ENCODE data around the gene SEMA5A.

SEMA5A gene

DNA sequence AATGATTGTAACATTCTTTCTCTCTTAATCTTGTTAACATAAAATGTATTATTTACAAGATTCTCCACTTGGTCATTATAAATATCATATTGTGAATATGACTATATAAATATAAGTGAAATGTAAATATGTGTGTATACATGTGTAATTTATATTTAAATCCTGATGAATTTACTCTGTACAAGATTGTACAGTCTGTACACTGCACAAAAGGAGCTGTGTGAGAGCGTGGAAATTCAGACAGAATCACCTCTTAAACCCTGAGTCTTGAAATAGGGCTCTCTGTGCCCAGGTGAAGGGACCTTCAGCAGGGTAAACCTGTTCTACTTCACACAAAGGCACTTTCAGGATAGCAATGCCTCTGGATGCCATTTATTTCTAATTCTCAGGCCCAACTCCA is 456.0 kb downstream of the SEMA5A start:
- H3K27me3 ChIP-seq (replicated peaks; ENCODE audit: insufficient read depth, low read length) = no peaks in the 10 kb centered on the region
- H3K4me1 ChIP-seq (ENCODE audit: low read length) = no peaks in the 10 kb centered on the region
- H3K4me3 ChIP-seq (ENCODE audit: low read length) = no peak overlapping the region
- H4K20me1 ChIP-seq (ENCODE audit: insufficient read depth, low read length) = no peaks in the 10 kb centered on the region
- no peaks in the 10 kb centered on the region for H3K9me2 ChIP-seq (replicated peaks; ENCODE audit: insufficient read depth, low read length)
- no peaks in the 10 kb centered on the region for H3K79me2 ChIP-seq (ENCODE audit: low read length)
- H2AFZ ChIP-seq (ENCODE audit: low read length) = no peak overlapping the region
- DNase-seq = no peak
- H3K27ac ChIP-seq (ENCODE audit: low read length) = no peak overlapping the region
- H3K4me2 ChIP-seq (ENCODE audit: low read depth, low read length) = no peak overlapping the region
- H3K36me3 ChIP-seq (replicated peaks; ENCODE audit: insufficient read depth, low read length) = no peaks in the 10 kb centered on the region
- no peak overlapping the region for H3K9ac ChIP-seq (ENCODE audit: low read length)
- no peaks in the 10 kb centered on the region for H3F3A ChIP-seq (ENCODE audit: insufficient read depth, low read length)
- TF ChIP-seq EZH2phosphoT487 (IDR thresholded peaks at IDR 0.05; ENCODE audit: low read length) (no peak), EZH2 (optimal IDR thresholded peaks at IDR 0.05; ENCODE audit: low read depth, low read length) (no peak)
- TF ChIP-seq, protein P1, sequence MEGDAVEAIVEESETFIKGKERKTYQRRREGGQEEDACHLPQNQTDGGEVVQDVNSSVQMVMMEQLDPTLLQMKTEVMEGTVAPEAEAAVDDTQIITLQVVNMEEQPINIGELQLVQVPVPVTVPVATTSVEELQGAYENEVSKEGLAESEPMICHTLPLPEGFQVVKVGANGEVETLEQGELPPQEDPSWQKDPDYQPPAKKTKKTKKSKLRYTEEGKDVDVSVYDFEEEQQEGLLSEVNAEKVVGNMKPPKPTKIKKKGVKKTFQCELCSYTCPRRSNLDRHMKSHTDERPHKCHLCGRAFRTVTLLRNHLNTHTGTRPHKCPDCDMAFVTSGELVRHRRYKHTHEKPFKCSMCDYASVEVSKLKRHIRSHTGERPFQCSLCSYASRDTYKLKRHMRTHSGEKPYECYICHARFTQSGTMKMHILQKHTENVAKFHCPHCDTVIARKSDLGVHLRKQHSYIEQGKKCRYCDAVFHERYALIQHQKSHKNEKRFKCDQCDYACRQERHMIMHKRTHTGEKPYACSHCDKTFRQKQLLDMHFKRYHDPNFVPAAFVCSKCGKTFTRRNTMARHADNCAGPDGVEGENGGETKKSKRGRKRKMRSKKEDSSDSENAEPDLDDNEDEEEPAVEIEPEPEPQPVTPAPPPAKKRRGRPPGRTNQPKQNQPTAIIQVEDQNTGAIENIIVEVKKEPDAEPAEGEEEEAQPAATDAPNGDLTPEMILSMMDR (IDR thresholded peaks at IDR 0.05; ENCODE audit: low read length) = no peak
- H3K9me3 ChIP-seq (replicated peaks; ENCODE audit: insufficient read depth, low read length) = no peaks in the 10 kb centered on the region

DNA sequence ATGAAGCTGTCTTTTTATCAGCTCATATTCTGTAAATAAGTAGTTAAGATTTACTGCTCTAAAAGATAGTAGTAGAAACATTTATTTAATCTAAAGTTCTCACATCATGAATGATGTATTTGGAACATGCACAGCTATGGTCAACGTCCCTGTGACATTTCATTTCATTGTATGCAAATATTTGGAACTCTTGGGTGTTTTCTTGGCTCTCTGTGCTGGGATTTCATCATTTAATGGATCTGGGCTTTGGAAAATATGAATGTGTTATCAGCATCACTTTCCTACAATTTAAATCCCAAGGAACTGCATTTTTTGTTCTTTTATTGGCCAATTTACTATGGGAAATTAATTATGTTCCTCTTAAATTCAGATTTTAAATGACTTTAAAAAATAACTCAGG is 462.9 kb downstream of the SEMA5A start:
- Histone ChIP-seq H2AFZ (ENCODE audit: low read length) (no peak overlapping the region), H3K9ac (ENCODE audit: low read length) (no peak overlapping the region), H3K79me2 (ENCODE audit: low read length) (no peaks in the 10 kb centered on the region), H3K36me3 (replicated peaks; ENCODE audit: insufficient read depth, low read length) (no peaks in the 10 kb centered on the region), H3K27ac (ENCODE audit: low read length) (no peak overlapping the region), H3K9me2 (replicated peaks; ENCODE audit: insufficient read depth, low read length) (no peaks in the 10 kb centered on the region), H3F3A (ENCODE audit: insufficient read depth, low read length) (no peaks in the 10 kb centered on the region), H4K20me1 (ENCODE audit: insufficient read depth, low read length) (no peaks in the 10 kb centered on the region), H3K4me2 (ENCODE audit: low read depth, low read length) (no peak overlapping the region), H3K27me3 (replicated peaks; ENCODE audit: insufficient read depth, low read length) (no peaks in the 10 kb centered on the region), H3K4me1 (ENCODE audit: low read length) (no peaks in the 10 kb centered on the region), H3K4me3 (ENCODE audit: low read length) (no peak overlapping the region), H3K9me3 (replicated peaks; ENCODE audit: insufficient read depth, low read length) (no peaks in the 10 kb centered on the region)
- no peak for DNase-seq
- no peak for TF ChIP-seq EZH2phosphoT487 (IDR thresholded peaks at IDR 0.05; ENCODE audit: low read length)
- TF ChIP-seq, protein P1 (IDR thresholded peaks at IDR 0.05; ENCODE audit: low read length) = no peak

DNA sequence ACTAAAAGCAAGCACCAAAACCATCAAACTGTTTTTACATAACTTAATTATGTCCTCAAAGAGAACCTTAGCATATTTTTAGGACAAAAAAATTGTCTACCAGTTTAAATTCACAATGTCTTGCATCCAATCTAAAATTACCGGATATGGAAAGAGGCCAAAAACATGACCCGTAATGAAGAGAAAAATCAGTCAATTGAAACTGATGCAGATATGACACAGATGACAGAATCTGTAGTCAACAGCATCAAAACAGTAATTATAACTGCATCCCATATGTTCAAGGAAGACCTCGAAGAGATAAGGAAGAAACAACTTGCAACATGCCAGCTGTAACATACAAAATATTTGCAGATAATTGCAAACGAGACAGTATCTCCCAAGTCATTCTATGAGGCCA is 473.2 kb downstream of the SEMA5A start:
- no peaks in the 10 kb centered on the region for H4K20me1 ChIP-seq (ENCODE audit: insufficient read depth, low read length)
- no peak for DNase-seq
- H3K4me2 ChIP-seq (ENCODE audit: low read depth, low read length) = no peak overlapping the region
- TF ChIP-seq, protein P1 (IDR thresholded peaks at IDR 0.05; ENCODE audit: low read length) = no peak
- TF ChIP-seq EZH2phosphoT487 (IDR thresholded peaks at IDR 0.05; ENCODE audit: low read length) = no peak
- TF ChIP-seq EZH2 (optimal IDR thresholded peaks at IDR 0.05; ENCODE audit: low read depth, low read length) = no peak
- H3F3A ChIP-seq (ENCODE audit: insufficient read depth, low read length) = no peaks in the 10 kb centered on the region
- no peaks in the 10 kb centered on the region for H3K79me2 ChIP-seq (ENCODE audit: low read length)
- H3K9me2 ChIP-seq (replicated peaks; ENCODE audit: insufficient read depth, low read length) = no peaks in the 10 kb centered on the region
- no peak overlapping the region for H3K4me3 ChIP-seq (ENCODE audit: low read length)
- no peaks in the 10 kb centered on the region for H3K4me1 ChIP-seq (ENCODE audit: low read length)
- H2AFZ ChIP-seq (ENCODE audit: low read length) = no peak overlapping the region
- no peaks in the 10 kb centered on the region for H3K9me3 ChIP-seq (replicated peaks; ENCODE audit: insufficient read depth, low read length)
- no peaks in the 10 kb centered on the region for H3K36me3 ChIP-seq (replicated peaks; ENCODE audit: insufficient read depth, low read length)
- no peak overlapping the region for H3K27ac ChIP-seq (ENCODE audit: low read length)
- no peaks in the 10 kb centered on the region for H3K27me3 ChIP-seq (replicated peaks; ENCODE audit: insufficient read depth, low read length)
- no peak overlapping the region for H3K9ac ChIP-seq (ENCODE audit: low read length)

Data from MM.1S (cell line).